HG02678 (cell line): ENCODE measurements around the gene EEF1AKMT3.
"Not testable (repeated sequence)": the region's sequence is repeated elsewhere in the genome, so short reads cannot be mapped to it uniquely, and the experiment has no call there.

Source experiments
- ATAC-seq: cut with Tn5 transposase; IDR thresholded peaks from one replicate; pipeline ENCODE4 v1.9.1; 2021; ENCODE audit warnings: mild to moderate bottlenecking, moderate library complexity; ENCODE audit not compliant: unreplicated experiment

Gene EEF1AKMT3

GRCh38 chr12:57764662-57765002, 7.8 kb upstream of the EEF1AKMT3 start:
- ATAC-seq: no peak

- no peak for ATAC-seq
These were observed 7.3 kb upstream of the EEF1AKMT3 start for GRCh38 chr12:57765003-57765697.

- ATAC-seq: no peak
These were observed 6.5 kb upstream of the EEF1AKMT3 start for GRCh38 chr12:57765698-57766463.

- no peak for ATAC-seq
These were observed 5.7 kb upstream of the EEF1AKMT3 start, which contains the start of gene CYP27B1 for GRCh38 chr12:57766464-57767304. Gene CYP27B1, minus strand, starts transcription at chr12:57767078. Its CDS starts 37 bp downstream, at chr12:57767041.

DNA sequence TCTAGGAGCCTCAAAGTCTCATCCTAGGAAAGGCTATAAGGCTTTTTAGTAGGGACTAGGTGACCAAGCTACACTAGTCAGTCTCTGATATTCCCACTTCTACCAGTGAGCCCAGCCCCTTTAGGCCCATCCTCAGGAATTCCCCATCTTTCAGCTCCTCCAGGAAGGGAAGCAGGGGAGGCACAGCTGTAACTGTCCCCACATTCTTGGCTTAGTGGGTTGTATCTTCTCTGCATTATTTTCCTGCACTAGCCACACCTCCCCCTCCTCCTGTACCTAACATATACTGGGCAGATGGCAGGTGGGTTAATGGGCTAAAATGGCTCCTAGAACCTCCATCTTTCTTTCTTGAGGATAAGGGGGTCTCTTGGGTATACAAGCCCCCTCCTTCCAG, 5.1 kb upstream of the EEF1AKMT3 start:
- ATAC-seq: no peak

GRCh38 chr12:57767876-57768275, 4.5 kb upstream of the EEF1AKMT3 start:
- no peak for ATAC-seq

DNA sequence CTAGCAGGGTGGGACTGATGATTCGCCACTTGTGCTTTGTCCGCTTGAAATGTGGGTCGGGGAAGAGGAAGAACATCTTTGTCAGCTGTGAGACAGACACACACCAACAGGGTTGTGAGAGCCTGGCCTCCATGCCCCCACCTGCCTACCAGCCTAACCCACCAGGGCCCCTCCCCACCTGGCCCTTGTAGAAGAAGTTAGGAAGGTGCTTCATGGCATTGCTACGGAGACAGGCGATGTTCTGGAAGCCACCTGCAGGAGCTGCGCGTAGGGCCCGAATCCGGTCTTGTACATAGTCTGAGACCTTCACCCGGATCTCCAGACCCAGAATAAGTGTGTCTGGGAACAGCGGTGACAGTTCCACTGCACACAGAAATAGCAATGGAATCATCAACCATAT, 2.8 kb upstream of the EEF1AKMT3 start:
- no peak for ATAC-seq

- no peak for ATAC-seq
These were observed 1.7 kb upstream of the EEF1AKMT3 start for GRCh38 chr12:57770734-57771133.

GRCh38 chr12:57771236-57771872, 1.1 kb upstream of the EEF1AKMT3 start:
- peak; percentile 75 for ATAC-seq

DNA sequence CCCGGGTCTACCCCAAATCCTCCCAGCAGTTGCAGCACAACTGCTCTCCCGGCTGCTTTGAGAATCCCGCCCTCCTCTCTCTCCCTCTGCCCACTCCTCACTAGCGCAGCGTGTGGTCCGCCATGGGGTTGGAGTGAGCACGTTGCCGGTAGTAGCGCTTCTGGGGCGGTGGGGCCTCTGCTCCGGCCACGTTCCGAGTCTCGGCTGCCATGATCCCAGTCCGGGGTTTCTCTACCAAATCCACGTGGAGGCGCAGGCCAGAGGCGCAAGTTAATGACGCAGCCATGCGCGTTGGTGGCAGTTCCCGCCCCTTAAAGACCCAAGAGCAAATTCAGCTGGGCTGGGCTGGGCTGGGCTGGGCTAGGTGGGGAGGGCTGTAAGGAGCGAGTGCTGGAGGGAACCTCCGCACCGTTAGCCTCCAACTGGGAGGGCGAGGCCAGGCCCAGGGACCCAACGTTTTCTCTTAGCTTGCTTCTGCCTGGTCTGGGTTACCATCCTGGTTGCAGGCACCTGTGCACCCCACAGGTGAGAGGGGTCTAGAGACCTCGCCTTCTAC, 463 bp upstream of the EEF1AKMT3 start, which contains the start of gene METTL1:
Gene METTL1 (minus strand): TSS at position 233 of the 556 bp plus-strand sequence. CDS start 22 bp downstream, at position 211.
- ATAC-seq: peak; percentile 77

DNA sequence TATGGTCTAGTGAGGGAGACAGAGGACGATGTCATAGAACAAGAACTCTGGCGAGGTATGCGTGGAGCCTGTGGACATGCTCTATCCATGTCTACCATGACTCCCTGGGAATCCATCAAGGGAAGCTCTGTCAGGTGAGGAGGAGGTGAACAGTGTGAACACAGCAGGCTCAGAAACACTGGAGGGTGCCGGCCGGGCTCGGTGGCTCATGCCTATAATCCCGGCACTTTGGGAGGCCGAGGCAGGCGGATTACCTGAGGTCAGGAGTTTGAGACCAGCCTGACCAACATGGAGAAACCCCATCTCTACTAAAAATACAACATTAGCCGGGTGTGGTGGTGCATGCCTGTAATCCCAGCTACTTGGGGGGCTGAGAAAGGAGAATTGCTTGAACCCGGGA, 2.2 kb downstream of the EEF1AKMT3 start:
- ATAC-seq: not testable (repeated sequence)

GRCh38 chr12:57775044-57775443, 2.6 kb downstream of the EEF1AKMT3 start:
- no peak for ATAC-seq

- no peak for ATAC-seq
These were observed 3.3 kb downstream of the EEF1AKMT3 start for GRCh38 chr12:57775563-57776246.

DNA sequence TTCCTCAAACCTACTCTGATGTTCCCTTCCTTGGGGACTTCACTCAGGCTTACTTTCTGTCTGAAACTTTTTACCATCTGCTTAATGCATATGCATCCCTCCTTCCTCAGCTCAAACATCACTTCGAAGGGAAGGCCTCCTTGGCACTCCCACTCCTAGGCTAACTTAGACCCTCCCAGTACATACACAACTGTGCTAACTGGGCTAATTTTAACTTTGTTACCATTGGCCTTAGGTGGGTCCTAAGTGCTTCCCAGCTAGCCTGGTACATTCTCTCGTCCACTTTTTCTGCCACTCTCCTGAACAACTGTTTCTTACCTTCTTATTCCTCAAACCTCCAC, 3.8 kb downstream of the EEF1AKMT3 start:
- ATAC-seq: no peak

- ATAC-seq: no peak
These were observed 5.0 kb downstream of the EEF1AKMT3 start for GRCh38 chr12:57777367-57777766.

DNA sequence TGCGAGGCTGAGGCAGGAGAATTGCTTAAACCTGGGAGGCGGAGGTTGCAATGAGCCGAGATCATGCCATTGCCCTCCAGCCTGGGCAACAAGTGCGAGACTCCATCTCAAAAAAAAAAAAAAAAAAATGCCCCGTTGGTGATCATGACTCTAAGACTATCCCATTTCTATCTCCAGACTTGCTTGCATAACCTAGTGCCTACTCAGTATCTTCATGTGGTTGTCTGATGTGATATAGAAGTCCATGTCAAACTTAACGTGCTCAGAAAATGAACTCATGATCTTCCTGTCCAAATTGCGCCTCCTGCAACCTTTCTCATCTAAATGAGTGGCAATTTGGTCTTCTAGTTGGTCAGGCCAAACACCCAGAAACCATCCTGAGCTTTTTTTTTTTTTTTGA, 5.5 kb downstream of the EEF1AKMT3 start:
- no peak for ATAC-seq

GRCh38 chr12:57779736-57780135, 7.3 kb downstream of the EEF1AKMT3 start:
- no peak for ATAC-seq

DNA sequence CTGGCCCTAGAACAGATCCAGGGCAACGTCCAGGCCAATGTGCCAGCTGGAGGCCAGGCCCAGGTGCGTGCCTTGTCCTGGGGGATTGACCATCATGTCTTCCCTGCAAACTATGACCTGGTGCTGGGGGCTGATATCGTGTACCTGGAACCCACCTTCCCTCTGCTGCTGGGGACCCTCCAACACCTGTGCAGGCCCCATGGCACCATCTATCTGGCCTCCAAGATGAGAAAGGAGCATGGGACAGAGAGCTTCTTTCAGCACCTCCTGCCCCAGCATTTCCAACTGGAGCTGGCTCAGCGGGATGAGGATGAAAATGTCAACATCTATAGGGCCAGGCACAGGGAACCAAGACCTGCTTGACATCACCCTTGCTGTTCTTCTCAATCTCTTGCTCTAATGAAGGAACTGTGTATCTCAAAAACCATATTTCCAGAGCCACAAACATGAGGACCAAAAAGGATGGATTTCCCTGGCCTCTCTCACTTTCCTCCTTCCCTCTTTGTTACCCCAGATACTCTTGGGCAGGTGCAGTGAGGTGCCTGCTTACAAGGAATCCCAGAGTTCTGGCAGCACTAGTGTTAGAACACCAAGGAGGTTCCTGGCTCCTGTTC, 8.0 kb downstream of the EEF1AKMT3 start:
- ATAC-seq: no peak

GRCh38 chr12:57781244-57781643, 8.8 kb downstream of the EEF1AKMT3 start:
- ATAC-seq: no peak

DNA sequence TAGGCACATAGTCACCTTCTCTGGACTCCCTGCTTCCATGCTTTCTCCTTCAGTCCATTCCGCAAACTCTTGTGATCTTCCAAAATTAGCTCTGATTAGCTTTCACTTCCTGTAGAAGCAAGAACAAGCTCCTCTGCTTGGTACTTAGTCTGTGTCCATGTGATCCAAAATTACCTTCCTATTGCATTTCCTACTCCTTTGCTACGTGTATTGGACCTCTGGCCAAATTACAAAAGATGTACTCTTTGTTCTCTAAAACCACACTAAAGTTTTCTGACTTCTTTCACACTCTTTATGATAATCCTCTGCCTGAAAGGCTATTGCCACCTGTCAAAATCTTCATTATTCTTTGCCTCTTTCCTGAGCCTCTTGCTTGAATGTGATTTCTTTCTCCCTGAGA, 9.4 kb downstream of the EEF1AKMT3 start:
- ATAC-seq: no peak
